HEK293 (cell line): ENCODE results near the gene ABLIM2.
A peak's percentile ranks its signal among the peaks of the same experiment; 100 is the strongest.

Experiments
- CTCF ChIA-PET: fragments of 350-600 bp; formaldehyde crosslinking; extraction: SDS; loops from one replicate; lab custom pipeline; 2021; ENCODE audit warnings: antibody characterized with exemption; lab: Yijun Ruan, JAX
- POLR2A ChIA-PET: fragments of 300-600 bp; formaldehyde crosslinking; extraction: SDS; loops from one replicate; lab custom pipeline; 2020; ENCODE audit warnings: antibody characterized with exemption, inconsistent platforms; lab: Yijun Ruan, JAX
- H3K27ac ChIP-seq: fragments of 200-500 bp; sonication (Bioruptor generic); 2 replicates; pipeline ENCODE4 v1.5.1; 2014; ENCODE audit warnings: low read depth, low read length, control low read depth, inconsistent platforms; ENCODE audit errors: extremely low read depth
- H3K36me3 ChIP-seq, 2 experiments: fragments of 200-500 bp in 1 of 2; sonication (Bioruptor generic) in 1 of 2; 1 replicate in 1 of 2; 2 replicates in 1 of 2; pipeline ENCODE4 v1.5.1; 2014 to 2017; ENCODE audit warnings: inconsistent platforms in 2 of 2, low read length in 2 of 2; ENCODE audit not compliant: control insufficient read depth in 2 of 2, insufficient read depth in 1 of 2
- H3K4me1 ChIP-seq: fragments of 200-500 bp; sonication (Bioruptor generic); 2 replicates; pipeline ENCODE4 v1.5.1; 2014; ENCODE audit warnings: mild to moderate bottlenecking, low read length, inconsistent platforms; ENCODE audit not compliant: control insufficient read depth, insufficient read depth
- H3K4me3 ChIP-seq: 2 replicates; pipeline ENCODE4 v1.5.1; 2011; ENCODE audit warnings: low read depth, mild to moderate bottlenecking, control low read depth, low read length, moderate library complexity
- H3K9me3 ChIP-seq: fragments of 200-500 bp; sonication (Bioruptor generic); 2 replicates; pipeline ENCODE4 v1.5.1; 2014; ENCODE audit warnings: low read depth, low read length, inconsistent platforms; ENCODE audit not compliant: control insufficient read depth, insufficient read depth
- BCL6B ChIP-seq: fragments of 450-650 bp; formaldehyde crosslinking; IDR thresholded peaks from 2 replicates; pipeline ENCODE4 v1.5.1; 2017; ENCODE audit warnings: missing biosample characterization, missing genetic modification characterization
- EGR2 ChIP-seq: fragments of 450-650 bp; formaldehyde crosslinking; IDR thresholded peaks from 2 replicates; pipeline ENCODE4 v1.5.1; 2016; ENCODE audit warnings: low read depth, missing biosample characterization, missing genetic modification characterization
- ELK4 ChIP-seq: IDR thresholded peaks from 2 replicates; pipeline ENCODE4 v1.6.1; 2011; ENCODE audit warnings: mild to moderate bottlenecking, low read depth, low read length, borderline replicate concordance
- GLIS1 ChIP-seq: fragments of 450-650 bp; formaldehyde crosslinking; IDR thresholded peaks from 2 replicates; pipeline ENCODE4 v1.5.1; 2016; ENCODE audit warnings: missing biosample characterization, missing genetic modification characterization
- PRDM10 ChIP-seq: fragments of 450-650 bp; formaldehyde crosslinking; IDR thresholded peaks from 2 replicates; pipeline ENCODE4 v1.5.1; 2016; ENCODE audit warnings: missing biosample characterization, missing genetic modification characterization
- REST ChIP-seq: fragments of 450-650 bp; formaldehyde crosslinking; IDR thresholded peaks from 2 replicates; pipeline ENCODE4 v1.5.1; 2016; ENCODE audit warnings: missing biosample characterization, missing genetic modification characterization
- SALL2 ChIP-seq: fragments of 450-650 bp; formaldehyde crosslinking; IDR thresholded peaks from 2 replicates; pipeline ENCODE4 v1.5.0; 2017; ENCODE audit warnings: missing biosample characterization, mild to moderate bottlenecking, missing genetic modification characterization, borderline replicate concordance
- ZFHX2 ChIP-seq: fragments of 450-650 bp; formaldehyde crosslinking; conservative IDR thresholded peaks from 2 replicates; pipeline ENCODE4 v1.5.1; 2016; ENCODE audit warnings: missing biosample characterization, missing genetic modification characterization
- ZNF146 ChIP-seq: fragments of 450-650 bp; formaldehyde crosslinking; IDR thresholded peaks from 2 replicates; pipeline ENCODE4 v1.5.1; 2016; ENCODE audit warnings: missing biosample characterization, missing genetic modification characterization
- ZNF324 ChIP-seq: fragments of 450-650 bp; formaldehyde crosslinking; IDR thresholded peaks from 2 replicates; pipeline ENCODE4 v1.5.1; 2016; ENCODE audit warnings: missing biosample characterization, missing genetic modification characterization
- ZNF548 ChIP-seq: fragments of 450-650 bp; formaldehyde crosslinking; IDR thresholded peaks from 2 replicates; pipeline ENCODE4 v1.5.1; 2016; ENCODE audit warnings: missing biosample characterization, missing genetic modification characterization
- ZNF571 ChIP-seq: fragments of 450-650 bp; formaldehyde crosslinking; IDR thresholded peaks from 2 replicates; pipeline ENCODE4 v1.5.0; 2017; ENCODE audit warnings: missing biosample characterization, missing genetic modification characterization
- ZNF624 ChIP-seq: fragments of 450-650 bp; formaldehyde crosslinking; IDR thresholded peaks from 2 replicates; pipeline ENCODE4 v1.5.1; 2017; ENCODE audit warnings: missing biosample characterization, missing genetic modification characterization
- ZSCAN16 ChIP-seq: fragments of 450-650 bp; formaldehyde crosslinking; IDR thresholded peaks from 2 replicates; pipeline ENCODE4 v1.5.1; 2016; ENCODE audit warnings: missing biosample characterization, missing genetic modification characterization

ABLIM2 gene

GRCh38 chr4:8203052-8203401, 44.4 kb upstream of the ABLIM2 start (continued):
- TF ChIP-seq PRDM10 = no peak
- TF ChIP-seq ZFHX2 (tag by site-specific recombination) = peak; percentile 59
- no peak for TF ChIP-seq SALL2 (tag by site-specific recombination)
- TF ChIP-seq ZSCAN16 (tag by site-specific recombination) = no peak
- no peak for TF ChIP-seq ELK4
- 0 out of 2 replicates have a peak, but pooled peaks have one; percentile 7 for TF ChIP-seq GLIS1 (tag by site-specific recombination)
- no peak for TF ChIP-seq REST (tag by site-specific recombination)
- no peak for TF ChIP-seq ZNF571
- no peak for TF ChIP-seq ZNF146 (tag by site-specific recombination)
- TF ChIP-seq ZNF324 (tag by site-specific recombination) = no peak
- no peak for TF ChIP-seq ZNF548 (tag by site-specific recombination)
- no peak for TF ChIP-seq BCL6B

- Histone ChIP-seq H3K4me3 (no peak overlapping the region), H3K4me1 (no peaks in the 10 kb centered on the region), H3K36me3 (no peaks in the 10 kb centered on the region)
Measured at GRCh38 chr4:8202108-8203051, 43.8 kb upstream of the ABLIM2 start.

More at GRCh38 chr4:8202108-8203051, 43.8 kb upstream of the ABLIM2 start:
- TF ChIP-seq ZNF624 (tag by site-specific recombination) = no peak
- peak; percentile 81 for TF ChIP-seq ZFHX2 (tag by site-specific recombination)
- peak; percentile 65 for TF ChIP-seq EGR2 (tag by site-specific recombination)
- TF ChIP-seq, all 188 proteins: peak for 2
- ChIA-PET POLR2A (no interaction called here), CTCF (interaction anchor here (0.8 to 0.9 kb wide), 2 partner anchors 26 to 64 kb away, joined by 3 read pairs; no protein-coding TSS in a partner anchor)
- Histone ChIP-seq H3K9me3 (no peaks in the 10 kb centered on the region), H3K27ac (no peak overlapping the region)
